ENCODE measurements around the gene SIRT5. TPM values are rescaled to one million over a fixed set of nuclear protein-coding genes. Genes with fewer than 3 reads are reported as not detected.

Gene SIRT5
- polyA plus RNA-seq, 4 donors: 10.9 to 25.7 (median 21.7) TPM

Other genes starting within 250 kb of the SIRT5 start
- gene TBC1D7, start 246.1 kb upstream of the SIRT5 start, polyA plus RNA-seq (ENCODE audit: insufficient read length in 4 of 4): 10 to 100 TPM; 19.1 to 40.4 (median 32.7) TPM
- gene GFOD1, start 87.0 kb upstream of the SIRT5 start, polyA plus RNA-seq (ENCODE audit: insufficient read length in 4 of 4): 1 to 10 TPM; 1.6 to 2.5 (median 1.8) TPM
- 10 to 100 TPM; 60.8 to 95.8 (median 88.7) TPM for gene NOL7, start 40.7 kb downstream of the SIRT5 start, polyA plus RNA-seq (ENCODE audit: insufficient read length in 4 of 4)
- 10 to 100 TPM; 41.9 to 50.4 (median 47.3) TPM for gene RANBP9, start 137.2 kb downstream of the SIRT5 start, polyA plus RNA-seq (ENCODE audit: insufficient read length in 4 of 4)
- gene MCUR1, start 240.0 kb downstream of the SIRT5 start, polyA plus RNA-seq (ENCODE audit: insufficient read length in 4 of 4): 10 to 100 TPM; 25.1 to 61.4 (median 52.3) TPM